VCaP (cell line): ENCODE results near the gene LRRC45.

Experiments
- H3K27ac ChIP-seq: fragments of 450-650 bp; 2 replicates; pipeline ENCODE4 v1.5.1; 2017
- CTCF ChIP-seq: fragments of 450-650 bp; conservative IDR thresholded peaks from 2 replicates; pipeline ENCODE4 v1.5.1; 2017; ENCODE audit warnings: mild to moderate bottlenecking, moderate library complexity

The LRRC45 gene

GRCh38 chr17:82073446-82073845 is 50.3 kb downstream of the LRRC45 start:
- H3K27ac ChIP-seq: no peak overlapping the region
- TF ChIP-seq CTCF: no peak

- no peak overlapping the region for H3K27ac ChIP-seq
- TF ChIP-seq CTCF: no peak
Observed at GRCh38 chr17:82076018-82076784, 53.1 kb downstream of the LRRC45 start.

- H3K27ac ChIP-seq: no peak overlapping the region
- TF ChIP-seq CTCF: no peak
Observed at GRCh38 chr17:82076785-82077591, 53.9 kb downstream of the LRRC45 start.

- H3K27ac ChIP-seq: no peak overlapping the region
- no peak for TF ChIP-seq CTCF
Observed at GRCh38 chr17:82077617-82078358, 54.7 kb downstream of the LRRC45 start.

GRCh38 chr17:82078433-82078832 is 55.3 kb downstream of the LRRC45 start:
- TF ChIP-seq CTCF: no peak
- H3K27ac ChIP-seq: no peak overlapping the region

GRCh38 chr17:82079001-82079677 is 56.0 kb downstream of the LRRC45 start:
- no peak overlapping the region for H3K27ac ChIP-seq
- no peak for TF ChIP-seq CTCF
